H1 (cell line): ENCODE data around the gene MAP4K1. TPM values are rescaled to one million over a fixed set of nuclear protein-coding genes. Genes with fewer than 3 reads are reported as not detected.

Experiments used
- BACH1 ChIP-seq: IDR thresholded peaks from 2 replicates; pipeline ENCODE4 v1.6.1; 2012; ENCODE audit warnings: low read length, improper control_type of control experiment
- NANOG ChIP-seq: IDR thresholded peaks from 2 replicates; pipeline ENCODE4 v1.6.1; 2011; ENCODE audit warnings: low read length, low read depth, mild to moderate bottlenecking, inconsistent platforms; ENCODE audit not compliant: insufficient read depth, poor library complexity, severe bottlenecking
- SIRT6 ChIP-seq: IDR thresholded peaks from one replicate; pipeline ENCODE4 v1.7.1; 2012; ENCODE audit warnings: low read length, inconsistent platforms
- SP2 ChIP-seq: IDR thresholded peaks from 2 replicates; pipeline ENCODE4 v1.6.1; 2012; ENCODE audit warnings: mild to moderate bottlenecking, low read length, inconsistent platforms
- ZNF274 ChIP-seq: IDR thresholded peaks from 2 replicates; pipeline ENCODE4 v1.7.0; 2012; ENCODE audit warnings: low read length, borderline replicate concordance; ENCODE audit errors: extremely low read depth
- polyA plus RNA-seq, 7 experiments: library from polyadenylated mRNA; depleted of rRNA in 3 of 7; stranded (reverse) in 5 of 7; unstranded in 2 of 7; fragments of >200 nt in 5 of 7; fragments of 200-250 nt in 2 of 7; gene quantifications; 1 replicate in 5 of 7; 2 replicates in 1 of 7; 4 replicates in 1 of 7; pipeline versions ENCODE4 v1.2.1 to v1.2.3, GENCODE V29; 2011 to 2013; ENCODE audit warnings: missing spikeins in 2 of 7, mixed read lengths in 2 of 7
- total RNA-seq: library from RNA; stranded (reverse); fragmentation: NEBNext Ultra II Directional; extraction: Animal tissue kit (Norgen Biotek cat#: 25700); gene quantifications from 2 replicates; pipeline ENCODE4 v1.2.1, GENCODE V29; 2021
- TF ChIP-seq, protein P1 (sequence below): IDR thresholded peaks from 2 replicates; pipeline ENCODE4 v1.6.1; 2012; ENCODE audit warnings: low read length, inconsistent platforms
- TF ChIP-seq, protein P2 (sequence below): IDR thresholded peaks from 2 replicates; pipeline ENCODE4 v1.6.1; 2012; ENCODE audit warnings: inconsistent platforms

Gene MAP4K1
- total and polyA plus RNA-seq, 2 of the 8 experiments (the other 6 are each of a cell fraction or from before 2014, with no cell fraction given), result 9.0 to 10.4 TPM

DNA sequence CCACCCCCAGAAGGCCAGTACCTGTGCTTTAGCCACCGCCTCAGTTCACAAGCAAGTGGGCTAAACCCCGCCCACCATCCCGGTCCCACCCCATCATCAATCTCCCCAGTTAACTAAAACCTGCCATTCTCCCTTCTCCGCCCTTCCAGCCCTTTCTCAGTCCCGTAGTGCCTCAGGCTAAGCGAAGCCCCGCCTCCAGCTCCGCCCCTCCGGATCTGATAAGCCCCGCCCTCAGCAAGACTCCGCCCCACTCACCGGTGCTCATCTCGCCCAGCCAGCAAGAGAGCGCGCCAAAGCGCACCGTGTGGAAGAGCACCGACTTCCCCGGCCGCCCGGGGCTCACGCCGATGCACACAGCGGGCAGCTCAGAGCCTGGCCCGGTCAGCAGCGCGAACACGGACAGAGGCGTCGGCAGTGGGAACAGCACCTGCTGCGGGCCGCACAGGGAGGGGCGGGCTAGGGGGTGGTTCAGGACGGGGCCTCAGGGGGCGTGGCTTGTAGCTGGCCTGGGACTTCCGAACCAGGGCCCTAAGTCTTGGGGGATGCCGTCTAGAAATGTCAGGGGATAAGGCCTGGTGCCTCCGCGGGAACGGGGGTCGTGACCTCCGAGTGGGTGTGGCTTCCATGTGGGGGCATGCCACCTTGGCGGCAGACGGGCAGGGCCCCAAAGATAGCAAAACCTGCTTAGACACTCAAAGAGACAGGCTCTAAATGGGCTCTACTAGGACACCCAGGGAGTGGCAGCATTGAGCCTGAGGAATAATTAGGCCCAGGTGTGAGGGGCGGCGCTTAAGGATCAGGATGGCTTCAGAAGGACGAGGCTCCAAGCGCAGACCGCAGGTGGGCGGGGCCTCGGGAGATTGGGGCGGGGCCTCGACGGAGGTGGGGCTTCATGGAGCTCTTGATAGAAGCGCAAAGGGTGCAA lies 21.4 kb downstream of the MAP4K1 start (continued):
- TF ChIP-seq, protein P1, sequence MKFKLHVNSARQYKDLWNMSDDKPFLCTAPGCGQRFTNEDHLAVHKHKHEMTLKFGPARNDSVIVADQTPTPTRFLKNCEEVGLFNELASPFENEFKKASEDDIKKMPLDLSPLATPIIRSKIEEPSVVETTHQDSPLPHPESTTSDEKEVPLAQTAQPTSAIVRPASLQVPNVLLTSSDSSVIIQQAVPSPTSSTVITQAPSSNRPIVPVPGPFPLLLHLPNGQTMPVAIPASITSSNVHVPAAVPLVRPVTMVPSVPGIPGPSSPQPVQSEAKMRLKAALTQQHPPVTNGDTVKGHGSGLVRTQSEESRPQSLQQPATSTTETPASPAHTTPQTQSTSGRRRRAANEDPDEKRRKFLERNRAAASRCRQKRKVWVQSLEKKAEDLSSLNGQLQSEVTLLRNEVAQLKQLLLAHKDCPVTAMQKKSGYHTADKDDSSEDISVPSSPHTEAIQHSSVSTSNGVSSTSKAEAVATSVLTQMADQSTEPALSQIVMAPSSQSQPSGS, result no peak
- TF ChIP-seq BACH1 (no peak), SP2 (no peak), NANOG (no peak), ZNF274 (no peak), SIRT6 (no peak)
- TF ChIP-seq, protein P2, sequence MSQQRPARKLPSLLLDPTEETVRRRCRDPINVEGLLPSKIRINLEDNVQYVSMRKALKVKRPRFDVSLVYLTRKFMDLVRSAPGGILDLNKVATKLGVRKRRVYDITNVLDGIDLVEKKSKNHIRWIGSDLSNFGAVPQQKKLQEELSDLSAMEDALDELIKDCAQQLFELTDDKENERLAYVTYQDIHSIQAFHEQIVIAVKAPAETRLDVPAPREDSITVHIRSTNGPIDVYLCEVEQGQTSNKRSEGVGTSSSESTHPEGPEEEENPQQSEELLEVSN, result peak; percentile 14; the same call in 1 of the 2 replicates
